Osteoblast (primary cell): ENCODE measurements around the gene OR5K2. TPM values are rescaled to one million over a fixed set of nuclear protein-coding genes. Genes with fewer than 3 reads are reported as not detected.

Experiments used
- DNase-seq: peaks from one replicate; pipeline ENCODE4 v3.0.0; 2011; ENCODE audit warnings: low spot score, mixed read lengths; ENCODE audit not compliant: insufficient read length; ENCODE audit errors: missing footprints
- H2AFZ ChIP-seq: 2 replicates; pipeline ENCODE4 v1.6.0; 2011; ENCODE audit warnings: mild to moderate bottlenecking, low read length
- H3K27ac ChIP-seq: 2 replicates; pipeline ENCODE4 v1.5.1; 2011; ENCODE audit warnings: mild to moderate bottlenecking, low read depth, low read length, moderate library complexity
- H3K27me3 ChIP-seq: 2 replicates; pipeline ENCODE4 v1.6.0; 2012; ENCODE audit warnings: mild to moderate bottlenecking, control low read depth, inconsistent platforms, low read length, moderate library complexity; ENCODE audit not compliant: insufficient read depth
- H3K36me3 ChIP-seq: 2 replicates; pipeline ENCODE4 v1.5.1; 2011; ENCODE audit warnings: mild to moderate bottlenecking, low read length, control low read depth, moderate library complexity; ENCODE audit not compliant: insufficient read depth
- H3K4me1 ChIP-seq: 2 replicates; pipeline ENCODE4 v1.5.1; 2011; ENCODE audit warnings: mild to moderate bottlenecking, low read length, control low read depth, moderate library complexity; ENCODE audit not compliant: insufficient read depth
- H3K4me2 ChIP-seq: 2 replicates; pipeline ENCODE4 v1.6.0; 2011; ENCODE audit warnings: mild to moderate bottlenecking, low read length; ENCODE audit not compliant: insufficient read depth
- H3K4me3 ChIP-seq: fragments of 200-600 bp; sonication (generic); 3 replicates; pipeline ENCODE4 v1.5.1; 2012; ENCODE audit warnings: mild to moderate bottlenecking, low read length, inconsistent platforms; ENCODE audit not compliant: insufficient read depth
- H3K79me2 ChIP-seq: 2 replicates; pipeline ENCODE4 v1.6.0; 2012; ENCODE audit warnings: mild to moderate bottlenecking, low read length, control low read depth, inconsistent platforms; ENCODE audit not compliant: insufficient read depth
- H3K9me3 ChIP-seq: 2 replicates; pipeline ENCODE4 v1.5.1; 2011; ENCODE audit warnings: low read depth, low read length, control low read depth
- H4K20me1 ChIP-seq: 2 replicates; pipeline ENCODE4 v1.6.0; 2012; ENCODE audit warnings: mild to moderate bottlenecking, low read length, control low read depth; ENCODE audit not compliant: insufficient read depth
- total RNA-seq: library from RNA; depleted of rRNA; stranded (reverse); fragments of >200 nt; gene quantifications from 2 replicates; pipeline ENCODE4 v1.2.3, GENCODE V29; 2012
- TF ChIP-seq, protein P1 (sequence below): IDR thresholded peaks from 2 replicates; pipeline ENCODE4 v1.5.1; 2011; ENCODE audit warnings: mild to moderate bottlenecking, low read depth, low read length, moderate library complexity; ENCODE audit errors: extremely low read depth

The OR5K2 gene
- total RNA-seq: not detected in 2 replicates

GRCh38 chr3:98497381-98497780 is at the start of gene OR5K2:
OR5K2 (plus strand) TSS chr3:98497681; CDS start chr3:98497681, 0 bp downstream.
- TF ChIP-seq, protein P1, sequence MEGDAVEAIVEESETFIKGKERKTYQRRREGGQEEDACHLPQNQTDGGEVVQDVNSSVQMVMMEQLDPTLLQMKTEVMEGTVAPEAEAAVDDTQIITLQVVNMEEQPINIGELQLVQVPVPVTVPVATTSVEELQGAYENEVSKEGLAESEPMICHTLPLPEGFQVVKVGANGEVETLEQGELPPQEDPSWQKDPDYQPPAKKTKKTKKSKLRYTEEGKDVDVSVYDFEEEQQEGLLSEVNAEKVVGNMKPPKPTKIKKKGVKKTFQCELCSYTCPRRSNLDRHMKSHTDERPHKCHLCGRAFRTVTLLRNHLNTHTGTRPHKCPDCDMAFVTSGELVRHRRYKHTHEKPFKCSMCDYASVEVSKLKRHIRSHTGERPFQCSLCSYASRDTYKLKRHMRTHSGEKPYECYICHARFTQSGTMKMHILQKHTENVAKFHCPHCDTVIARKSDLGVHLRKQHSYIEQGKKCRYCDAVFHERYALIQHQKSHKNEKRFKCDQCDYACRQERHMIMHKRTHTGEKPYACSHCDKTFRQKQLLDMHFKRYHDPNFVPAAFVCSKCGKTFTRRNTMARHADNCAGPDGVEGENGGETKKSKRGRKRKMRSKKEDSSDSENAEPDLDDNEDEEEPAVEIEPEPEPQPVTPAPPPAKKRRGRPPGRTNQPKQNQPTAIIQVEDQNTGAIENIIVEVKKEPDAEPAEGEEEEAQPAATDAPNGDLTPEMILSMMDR: no peak
- Histone ChIP-seq H4K20me1 (no peaks in the 10 kb centered on the region), H3K27me3 (no peaks in the 10 kb centered on the region), H2AFZ (no peak within 1 kb of the TSS), H3K27ac (no peak within 1 kb of the TSS), H3K4me2 (no peak within 1 kb of the TSS), H3K79me2 (no peaks in the 10 kb centered on the region), H3K4me1 (no peaks in the 10 kb centered on the region), H3K4me3 (no peak within 1 kb of the TSS), H3K36me3 (no peaks in the 10 kb centered on the region), H3K9me3 (no peaks in the 10 kb centered on the region)
- no peak for DNase-seq

DNA sequence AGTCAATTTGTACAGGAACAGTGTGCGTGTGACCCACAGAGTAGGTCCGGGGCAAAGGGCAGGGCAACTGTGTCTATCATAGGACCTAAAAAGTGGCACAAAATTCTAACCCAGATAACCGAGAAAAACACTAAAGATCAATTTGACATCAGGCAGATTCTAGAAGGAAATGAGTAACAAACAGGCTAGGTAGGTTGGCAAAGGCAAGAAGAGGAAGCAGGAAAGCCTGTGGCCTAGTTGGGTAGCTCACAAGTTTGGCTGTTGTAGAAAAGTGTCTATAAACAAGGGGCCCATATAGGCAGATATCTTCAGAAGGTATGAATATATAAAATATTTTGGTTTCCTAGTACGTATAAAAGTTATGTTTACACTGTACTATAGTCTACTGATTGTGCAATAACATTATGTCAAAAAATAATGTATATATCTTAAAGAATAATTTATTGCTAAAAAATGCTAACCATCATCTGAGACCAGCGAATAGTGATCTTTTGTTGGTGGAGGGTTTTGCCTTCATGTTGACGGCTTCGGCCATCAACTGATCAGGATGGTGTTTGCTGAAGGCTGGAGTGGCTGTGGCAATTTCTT is 47.8 kb upstream of the OR5K2 start:
- Histone ChIP-seq H3K27ac (no peak overlapping the region), H3K4me2 (no peak overlapping the region), H3K4me1 (no peaks in the 10 kb centered on the region), H3K36me3 (no peaks in the 10 kb centered on the region), H3K9me3 (no peaks in the 10 kb centered on the region), H2AFZ (no peak overlapping the region), H3K27me3 (no peaks in the 10 kb centered on the region), H3K4me3 (no peak overlapping the region), H3K79me2 (no peaks in the 10 kb centered on the region), H4K20me1 (no peaks in the 10 kb centered on the region)
- no peak for DNase-seq
- TF ChIP-seq, protein P1: no peak

- Histone ChIP-seq H3K4me1 (no peaks in the 10 kb centered on the region), H3K79me2 (no peaks in the 10 kb centered on the region), H3K27ac (no peak overlapping the region), H3K4me2 (no peak overlapping the region), H3K4me3 (no peak overlapping the region), H2AFZ (no peak overlapping the region), H3K36me3 (no peaks in the 10 kb centered on the region), H3K9me3 (no peaks in the 10 kb centered on the region), H4K20me1 (no peaks in the 10 kb centered on the region), H3K27me3 (no peaks in the 10 kb centered on the region)
- TF ChIP-seq, protein P1: no peak
- no peak for DNase-seq
These were observed 47.1 kb upstream of the OR5K2 start for GRCh38 chr3:98450372-98450771.

DNA sequence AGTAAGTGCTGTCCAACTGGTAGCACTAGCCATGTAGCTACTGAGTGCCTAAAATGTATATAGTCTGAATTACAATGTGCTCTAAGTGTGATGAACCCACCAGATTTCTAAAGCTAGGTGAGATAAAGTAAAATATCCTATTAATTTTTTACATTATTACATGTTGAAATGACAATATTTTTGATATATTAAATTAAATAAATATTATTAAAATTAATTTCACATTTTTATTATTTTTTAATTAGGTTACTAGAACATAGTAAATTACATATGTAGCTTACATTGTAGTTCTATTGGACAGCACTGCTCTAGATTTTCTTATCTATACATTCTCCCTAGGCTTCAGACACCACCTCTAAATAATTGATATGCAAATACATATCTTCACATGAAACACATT is 43.7 kb upstream of the OR5K2 start:
- TF ChIP-seq, protein P1: no peak
- no peak for DNase-seq
- Histone ChIP-seq H3K9me3 (no peaks in the 10 kb centered on the region), H3K4me1 (no peaks in the 10 kb centered on the region), H3K36me3 (no peaks in the 10 kb centered on the region), H3K4me2 (no peak overlapping the region), H3K27me3 (no peaks in the 10 kb centered on the region), H3K4me3 (no peak overlapping the region), H2AFZ (no peak overlapping the region), H3K27ac (no peak overlapping the region), H4K20me1 (no peaks in the 10 kb centered on the region), H3K79me2 (no peaks in the 10 kb centered on the region)
